Keratinocyte (primary cell): ENCODE results near the gene INA. TPM values are rescaled to one million over a fixed set of nuclear protein-coding genes. Genes with fewer than 3 reads are reported as not detected.

ENCODE experiments used
- DNase-seq: peaks from one replicate; pipeline ENCODE4 v3.0.0-alpha.2; 2011; ENCODE audit warnings: low read depth, missing footprints, low spot score
- FAIRE-seq: peaks from 2 replicates; lab custom pipeline; 2011; peaks lifted over from hg19 to GRCh38; lab: Jason Lieb, UNC
- H2AFZ ChIP-seq: 2 replicates; pipeline ENCODE4 v1.6.0; 2012; ENCODE audit warnings: low read length, control low read depth, inconsistent platforms; ENCODE audit not compliant: control insufficient read depth
- H3K27ac ChIP-seq: 2 replicates; pipeline ENCODE4 v1.5.1; 2011; ENCODE audit warnings: low read length; ENCODE audit not compliant: control insufficient read depth, insufficient read depth
- H3K27me3 ChIP-seq: 3 replicates; pipeline ENCODE4 v1.6.0; 2011; ENCODE audit warnings: low read length; ENCODE audit not compliant: control insufficient read depth, insufficient read depth; ENCODE audit errors: extremely low read depth
- H3K36me3 ChIP-seq, 2 experiments: 2 replicates in 1 of 2; 3 replicates in 1 of 2; pipeline ENCODE4 v1.5.1; 2011; ENCODE audit warnings: low read length in 2 of 2, mild to moderate bottlenecking in 1 of 2; ENCODE audit not compliant: control insufficient read depth in 2 of 2, insufficient read depth in 2 of 2; ENCODE audit errors: extremely low read depth in 1 of 2
- H3K4me1 ChIP-seq: 3 replicates; pipeline ENCODE4 v1.5.1; 2011; ENCODE audit warnings: low read length; ENCODE audit not compliant: control insufficient read depth, insufficient read depth; ENCODE audit errors: extremely low read depth
- H3K4me2 ChIP-seq: 3 replicates; pipeline ENCODE4 v1.6.0; 2011; ENCODE audit warnings: low read depth, low read length; ENCODE audit not compliant: control insufficient read depth, insufficient read depth; ENCODE audit errors: extremely low read depth
- H3K4me3 ChIP-seq, 3 experiments: fragments of 200-600 bp in 1 of 3; sonication (generic) in 1 of 3; 2 replicates in 2 of 3; 3 replicates in 1 of 3; pipeline ENCODE4 v1.5.1; 2011 to 2016; ENCODE audit warnings: low read length in 3 of 3, mild to moderate bottlenecking in 3 of 3, control low read depth in 2 of 3, inconsistent platforms in 1 of 3, low read depth in 1 of 3, mixed read lengths in 1 of 3, mixed run types in 1 of 3, moderate library complexity in 1 of 3; ENCODE audit not compliant: control insufficient read depth in 2 of 3, insufficient read depth in 2 of 3; ENCODE audit errors: extremely low read depth in 1 of 3
- H3K79me2 ChIP-seq: 2 replicates; pipeline ENCODE4 v1.6.0; 2012; ENCODE audit warnings: low read length; ENCODE audit not compliant: control insufficient read depth, insufficient read depth
- H3K9ac ChIP-seq: 3 replicates; pipeline ENCODE4 v1.6.0; 2011; ENCODE audit warnings: low read length; ENCODE audit not compliant: control insufficient read depth, insufficient read depth; ENCODE audit errors: extremely low read depth
- H3K9me1 ChIP-seq: 3 replicates; pipeline ENCODE4 v1.6.0; 2011; ENCODE audit warnings: low read length; ENCODE audit not compliant: control insufficient read depth, insufficient read depth; ENCODE audit errors: extremely low read depth
- H3K9me3 ChIP-seq: 2 replicates; pipeline ENCODE4 v1.5.1; 2012; ENCODE audit warnings: low read depth, low read length; ENCODE audit not compliant: control insufficient read depth
- H4K20me1 ChIP-seq: 3 replicates; pipeline ENCODE4 v1.6.0; 2011; ENCODE audit warnings: low read length; ENCODE audit not compliant: control insufficient read depth, insufficient read depth; ENCODE audit errors: extremely low read depth
- CTCF ChIP-seq, 3 experiments: IDR thresholded peaks in 1 of 3; conservative IDR thresholded peaks in 1 of 3; optimal IDR thresholded peaks in 1 of 3; 2 replicates in 2 of 3; 3 replicates in 1 of 3; pipeline versions ENCODE3 to v1.5.1; 2011; ENCODE audit warnings: low read length in 3 of 3, mild to moderate bottlenecking in 3 of 3, moderate library complexity in 2 of 3, control low read depth in 1 of 3, inconsistent platforms in 1 of 3; ENCODE audit not compliant: insufficient read depth in 2 of 3; ENCODE audit errors: extremely low read depth in 1 of 3
- EZH2 ChIP-seq: IDR thresholded peaks from one replicate; pipeline ENCODE4 v1.6.1; 2012; ENCODE audit warnings: inconsistent platforms, mild to moderate bottlenecking, low read length, moderate library complexity
- dilution Hi-C: fragments of 300-500 bp; cut with MboI; formaldehyde crosslinking; loops from one replicate; pipeline ENCODE4 v1.7.0; 2020; ENCODE audit warnings: low sequenced_read_pairs; ENCODE audit not compliant: extremely low pct_ligation_motif_present
- polyA plus RNA-seq, 5 experiments: library from polyadenylated mRNA; depleted of rRNA in 3 of 5; stranded (reverse) in 3 of 5; stranded (forward) in 1 of 5; unstranded in 1 of 5; fragments of >200 nt; gene quantifications; 1 replicate in 1 of 5; 2 replicates in 3 of 5; 3 replicates in 1 of 5; pipeline versions ENCODE4 v1.2.1 to v1.2.3, GENCODE V29; 2011 to 2012; ENCODE audit warnings: missing spikeins in 2 of 5, low read depth in 1 of 5, low replicate concordance in 1 of 5
- small RNA-seq, 3 experiments: library from RNA; depleted of rRNA; stranded (forward); fragments of <200 nt; gene quantifications; one replicate each; pipeline ENCODE3, GENCODE V24; 2012; ENCODE audit warnings: low read depth in 3 of 3, low replicate concordance in 1 of 3; ENCODE audit not compliant: insufficient read length in 3 of 3

The INA gene
- polyA plus RNA-seq, 1 donor (not counting 4 experiments of a cell fraction or from before 2014, with no cell fraction given) = 4.6 TPM

DNA sequence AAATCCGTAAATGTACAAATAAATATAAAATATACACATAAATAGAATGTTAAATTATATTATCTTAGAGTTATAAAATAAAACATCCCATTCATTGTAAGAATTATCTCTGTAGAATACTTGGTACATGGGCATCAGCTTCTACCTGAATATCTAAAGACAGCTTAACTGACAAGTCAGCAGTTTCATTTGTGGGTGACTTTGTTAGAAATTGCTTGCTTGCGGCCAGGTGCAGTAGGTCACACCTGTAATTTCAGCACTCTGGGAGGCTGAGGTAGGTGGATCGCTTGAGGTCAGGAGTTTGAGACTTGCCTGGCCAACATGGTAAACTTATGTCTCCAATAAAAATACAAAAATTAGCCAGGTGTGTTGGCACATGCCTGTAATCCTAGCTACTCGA lies 59.4 kb downstream of the INA start:
- H3K9me3 ChIP-seq = no peaks in the 10 kb centered on the region
- H3K79me2 ChIP-seq = no peaks in the 10 kb centered on the region
- no peaks in the 10 kb centered on the region for H3K4me1 ChIP-seq
- no peak for TF ChIP-seq CTCF (optimal IDR thresholded peaks at IDR 0.05 in 1 of 3, IDR thresholded peaks at IDR 0.05 in 1 of 3, conservative IDR thresholded peaks at IDR 0.05 in 1 of 3; ENCODE audit: extremely low read depth in 1 of 3, insufficient read depth in 2 of 3, low read length in 3 of 3)
- TF ChIP-seq EZH2 = no peak
- H3K9ac ChIP-seq = no peak overlapping the region
- H3K27ac ChIP-seq = no peak overlapping the region
- peaks cover 0 to 14% of the 10 kb centered on the region in 2 experiments for H3K36me3 ChIP-seq
- H3K27me3 ChIP-seq = no peaks in the 10 kb centered on the region
- no peak overlapping the region for H3K4me3 ChIP-seq
- no peak overlapping the region for H2AFZ ChIP-seq
- DNase-seq = no peak
- dilution Hi-C loops = no loop called here
- no peaks in the 10 kb centered on the region for H4K20me1 ChIP-seq
- H3K9me1 ChIP-seq = no peaks in the 10 kb centered on the region
- no peak overlapping the region for H3K4me2 ChIP-seq
- FAIRE-seq = no peak

Small RNA genes lying within 50 kb of the gene (small RNA-seq; reads per million reads assigned to genes)
- 0 reads per million in 3 experiments for gene RNU11-3P

Other genes starting within 250 kb of the INA start
- 56.8 to 88.6 TPM (median 62.8 TPM) in 3 replicates for gene NT5C2, start 83.9 kb upstream of the INA start, polyA plus RNA-seq
- gene RPEL1, start 31.3 kb upstream of the INA start, polyA plus RNA-seq = 0.04 to 0.11 TPM (median 0.05 TPM) in 3 replicates
- gene PCGF6, start 74.0 kb downstream of the INA start, polyA plus RNA-seq = 4.6 to 11.1 TPM (median 7.5 TPM) in 3 replicates
- gene TAF5, start 90.8 kb downstream of the INA start, polyA plus RNA-seq = 2.4 to 4.4 TPM (median 2.8 TPM) in 3 replicates
- gene ATP5MK, start 119.3 kb downstream of the INA start, polyA plus RNA-seq = 364 to 745 TPM (median 575 TPM) in 3 replicates
- 28.6 to 39.4 TPM (median 32.1 TPM) in 3 replicates for gene PDCD11, start 119.5 kb downstream of the INA start, polyA plus RNA-seq
- 0.92 to 1.2 TPM (median 1.1 TPM) in 3 replicates for gene CALHM2, start 175.2 kb downstream of the INA start, polyA plus RNA-seq
- gene CALHM1, start 181.8 kb downstream of the INA start, polyA plus RNA-seq = 0.02 TPM in 1 of 3 replicates, not detected in the others
- gene CALHM3, start 202.1 kb downstream of the INA start, polyA plus RNA-seq = not detected in 3 replicates
- 0.02 to 0.12 TPM (median 0.03 TPM) in 3 replicates for gene NEURL1, start 216.6 kb downstream of the INA start, polyA plus RNA-seq